Stomach (tissue), 4 donors: ENCODE results near the gene WDR5.

Experiments
- CTCF ChIP-seq, 7 experiments: fragments of 450-650 bp in 4 of 7; fragments of 200-600 bp in 3 of 7; sonication (generic) in 3 of 7; IDR thresholded peaks; one replicate each; pipeline ENCODE4 v1.5.1; 2016 to 2019; ENCODE audit warnings: antibody characterized with exemption in 7 of 7, control low read depth in 2 of 7, mild to moderate bottlenecking in 1 of 7
- POLR2AphosphoS5 ChIP-seq, 3 donors: sonication (generic); formaldehyde crosslinking; IDR thresholded peaks; one replicate each; pipeline ENCODE4 v1.6.1; 2016; ENCODE audit warnings: antibody characterized with exemption in 3 of 3

GRCh38 chr9:134203224-134203623 is 67.3 kb downstream of the WDR5 start:
- no peak for TF ChIP-seq CTCF (IDR thresholded peaks at IDR 0.05)
- no peak for TF ChIP-seq POLR2AphosphoS5 (IDR thresholded peaks at IDR 0.05)
